22Rv1 (cell line): ENCODE measurements around the gene CTNNA3.

Source experiments
- ZFX ChIP-seq: fragments of 450-650 bp; IDR thresholded peaks from 2 replicates; pipeline ENCODE4 v1.6.1; 2017; ENCODE audit warnings: antibody characterized with exemption, borderline replicate concordance
- TF ChIP-seq, protein P1 (sequence below): fragments of 450-650 bp; IDR thresholded peaks from 2 replicates; pipeline ENCODE4 v1.5.1; 2017; ENCODE audit warnings: mild to moderate bottlenecking

DNA sequence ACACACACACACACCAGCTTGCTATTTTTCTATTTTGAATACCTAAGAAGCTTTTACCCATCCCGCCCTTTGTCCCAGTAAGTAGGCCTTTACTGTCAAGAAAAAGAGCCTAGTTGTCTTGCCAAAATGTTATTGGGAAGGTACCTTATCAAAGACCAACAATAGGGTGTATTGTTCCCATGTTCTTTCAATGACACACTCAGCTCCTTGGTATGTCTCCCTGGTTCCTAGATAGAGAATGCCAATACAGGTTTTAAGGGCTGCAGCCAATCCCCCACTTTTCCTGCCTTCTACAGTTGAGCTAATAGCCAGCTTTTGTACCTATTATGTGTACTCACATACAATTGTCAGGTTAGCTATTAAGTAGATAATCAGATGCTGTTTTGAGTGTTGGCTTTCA is 862.1 kb downstream of the CTNNA3 start:
- TF ChIP-seq, protein P1, sequence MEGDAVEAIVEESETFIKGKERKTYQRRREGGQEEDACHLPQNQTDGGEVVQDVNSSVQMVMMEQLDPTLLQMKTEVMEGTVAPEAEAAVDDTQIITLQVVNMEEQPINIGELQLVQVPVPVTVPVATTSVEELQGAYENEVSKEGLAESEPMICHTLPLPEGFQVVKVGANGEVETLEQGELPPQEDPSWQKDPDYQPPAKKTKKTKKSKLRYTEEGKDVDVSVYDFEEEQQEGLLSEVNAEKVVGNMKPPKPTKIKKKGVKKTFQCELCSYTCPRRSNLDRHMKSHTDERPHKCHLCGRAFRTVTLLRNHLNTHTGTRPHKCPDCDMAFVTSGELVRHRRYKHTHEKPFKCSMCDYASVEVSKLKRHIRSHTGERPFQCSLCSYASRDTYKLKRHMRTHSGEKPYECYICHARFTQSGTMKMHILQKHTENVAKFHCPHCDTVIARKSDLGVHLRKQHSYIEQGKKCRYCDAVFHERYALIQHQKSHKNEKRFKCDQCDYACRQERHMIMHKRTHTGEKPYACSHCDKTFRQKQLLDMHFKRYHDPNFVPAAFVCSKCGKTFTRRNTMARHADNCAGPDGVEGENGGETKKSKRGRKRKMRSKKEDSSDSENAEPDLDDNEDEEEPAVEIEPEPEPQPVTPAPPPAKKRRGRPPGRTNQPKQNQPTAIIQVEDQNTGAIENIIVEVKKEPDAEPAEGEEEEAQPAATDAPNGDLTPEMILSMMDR, result no peak
- TF ChIP-seq ZFX, result no peak
